Measurements from ENCODE around the gene OR2L3.

GRCh38 chr1:248029770-248030169 is 16.9 kb upstream of the OR2L3 start, which contains the start of gene OR2L2:
- no peak for TF ChIP-seq ZNF558 (tag by site-specific recombination; IDR thresholded peaks at IDR 0.05)
- TF ChIP-seq, protein P1, sequence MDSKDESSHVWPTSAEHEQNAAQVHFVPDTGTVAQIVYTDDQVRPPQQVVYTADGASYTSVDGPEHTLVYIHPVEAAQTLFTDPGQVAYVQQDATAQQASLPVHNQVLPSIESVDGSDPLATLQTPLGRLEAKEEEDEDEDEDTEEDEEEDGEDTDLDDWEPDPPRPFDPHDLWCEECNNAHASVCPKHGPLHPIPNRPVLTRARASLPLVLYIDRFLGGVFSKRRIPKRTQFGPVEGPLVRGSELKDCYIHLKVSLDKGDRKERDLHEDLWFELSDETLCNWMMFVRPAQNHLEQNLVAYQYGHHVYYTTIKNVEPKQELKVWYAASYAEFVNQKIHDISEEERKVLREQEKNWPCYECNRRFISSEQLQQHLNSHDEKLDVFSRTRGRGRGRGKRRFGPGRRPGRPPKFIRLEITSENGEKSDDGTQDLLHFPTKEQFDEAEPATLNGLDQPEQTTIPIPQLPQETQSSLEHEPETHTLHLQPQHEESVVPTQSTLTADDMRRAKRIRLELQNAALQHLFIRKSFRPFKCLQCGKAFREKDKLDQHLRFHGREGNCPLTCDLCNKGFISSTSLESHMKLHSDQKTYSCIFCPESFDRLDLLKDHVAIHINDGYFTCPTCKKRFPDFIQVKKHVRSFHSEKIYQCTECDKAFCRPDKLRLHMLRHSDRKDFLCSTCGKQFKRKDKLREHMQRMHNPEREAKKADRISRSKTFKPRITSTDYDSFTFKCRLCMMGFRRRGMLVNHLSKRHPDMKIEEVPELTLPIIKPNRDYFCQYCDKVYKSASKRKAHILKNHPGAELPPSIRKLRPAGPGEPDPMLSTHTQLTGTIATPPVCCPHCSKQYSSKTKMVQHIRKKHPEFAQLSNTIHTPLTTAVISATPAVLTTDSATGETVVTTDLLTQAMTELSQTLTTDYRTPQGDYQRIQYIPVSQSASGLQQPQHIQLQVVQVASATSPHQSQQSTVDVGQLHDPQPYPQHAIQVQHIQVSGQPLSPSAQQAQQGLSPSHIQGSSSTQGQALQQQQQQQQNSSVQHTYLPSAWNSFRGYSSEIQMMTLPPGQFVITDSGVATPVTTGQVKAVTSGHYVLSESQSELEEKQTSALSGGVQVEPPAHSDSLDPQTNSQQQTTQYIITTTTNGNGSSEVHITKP (tag by site-specific recombination; IDR thresholded peaks at IDR 0.05): no peak
- TF ChIP-seq CTCF (tag by site-specific recombination; IDR thresholded peaks at IDR 0.05): no peak
